Epithelial cell of esophagus (primary cell): ENCODE results near the gene ZC3H12C.

Experiments used
- DNase-seq: peaks from one replicate; pipeline ENCODE4 v3.0.0; 2010; ENCODE audit warnings: low read depth
- H3K4me3 ChIP-seq: 2 replicates; pipeline ENCODE4 v1.5.1; 2011; ENCODE audit warnings: mild to moderate bottlenecking, low read length, control low read depth
- CTCF ChIP-seq: IDR thresholded peaks from 2 replicates; pipeline ENCODE4 v1.5.1; 2011; ENCODE audit warnings: low read depth, mild to moderate bottlenecking, low read length, control low read depth, inconsistent platforms; ENCODE audit not compliant: insufficient read depth; ENCODE audit errors: missing control alignments

ZC3H12C gene

GRCh38 chr11:110098645-110099044 is 5.5 kb downstream of the ZC3H12C start:
- no peak for TF ChIP-seq CTCF
- DNase-seq = peak; percentile 68
- no peak overlapping the region for H3K4me3 ChIP-seq

GRCh38 chr11:110100476-110101240 is 7.5 kb downstream of the ZC3H12C start:
- no peak overlapping the region for H3K4me3 ChIP-seq
- DNase-seq = no peak
- no peak for TF ChIP-seq CTCF

- no peak for TF ChIP-seq CTCF
- H3K4me3 ChIP-seq = no peak overlapping the region
- DNase-seq = no peak
Measured at GRCh38 chr11:110106713-110107274, 13.6 kb downstream of the ZC3H12C start.

- H3K4me3 ChIP-seq = no peak overlapping the region
- no peak for DNase-seq
- TF ChIP-seq CTCF = no peak
Measured at GRCh38 chr11:110110854-110111253, 17.7 kb downstream of the ZC3H12C start.

DNA sequence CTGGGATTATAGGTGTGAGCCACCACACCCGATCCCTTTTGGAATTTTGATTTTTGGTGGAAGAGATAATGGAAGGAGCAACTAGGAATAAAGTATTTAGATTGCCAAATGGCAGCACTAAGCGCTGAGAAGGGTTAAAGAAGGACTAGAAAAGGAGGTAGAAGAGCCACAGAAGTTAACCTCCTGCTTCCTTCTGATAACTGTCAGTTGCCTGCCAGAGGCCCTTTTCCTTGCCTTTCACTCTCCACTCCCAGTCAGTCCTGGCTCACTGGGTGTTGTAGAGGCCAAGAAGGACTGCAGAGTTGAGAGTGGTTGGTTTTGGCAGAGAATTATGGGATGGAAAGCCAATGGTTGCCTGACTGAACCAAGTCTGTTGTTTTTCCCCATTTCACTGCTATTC is 19.3 kb downstream of the ZC3H12C start:
- no peak overlapping the region for H3K4me3 ChIP-seq
- no peak for TF ChIP-seq CTCF
- DNase-seq = no peak

- no peak for TF ChIP-seq CTCF
- H3K4me3 ChIP-seq = no peak overlapping the region
- DNase-seq = no peak
Measured at GRCh38 chr11:110113505-110113904, 20.3 kb downstream of the ZC3H12C start.

DNA sequence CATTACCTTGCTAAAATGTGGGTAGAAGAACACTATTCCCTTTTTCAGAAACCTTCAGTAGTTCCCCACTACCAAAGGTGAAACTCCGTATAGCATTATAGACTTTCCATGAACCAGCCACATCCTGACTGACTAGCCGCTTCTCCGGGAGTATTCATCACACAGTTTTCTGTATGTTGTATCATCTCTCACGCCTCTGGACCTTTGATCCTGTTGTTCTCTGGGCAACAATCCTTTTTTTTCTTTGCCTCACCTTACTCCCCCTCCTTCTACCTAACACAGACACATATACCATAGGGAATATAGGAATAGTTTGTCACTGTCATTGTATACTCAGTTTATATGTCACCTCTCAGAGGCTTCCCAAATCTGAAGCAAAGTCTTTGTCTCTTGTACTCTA is 20.8 kb downstream of the ZC3H12C start:
- no peak overlapping the region for H3K4me3 ChIP-seq
- no peak for TF ChIP-seq CTCF
- DNase-seq = no peak
